HEK293 (cell line): ENCODE results near the gene LAMB4.

ENCODE experiments used
- BCL11B ChIP-seq: fragments of 450-650 bp; formaldehyde crosslinking; IDR thresholded peaks from 2 replicates; pipeline ENCODE4 v1.5.1; 2016; ENCODE audit warnings: low read depth, missing biosample characterization, missing genetic modification characterization
- GFI1B ChIP-seq: fragments of 450-650 bp; formaldehyde crosslinking; IDR thresholded peaks from 2 replicates; pipeline ENCODE4 v1.5.1; 2016; ENCODE audit warnings: missing biosample characterization, missing genetic modification characterization
- HOXD13 ChIP-seq: sonication (generic); formaldehyde crosslinking; IDR thresholded peaks from 2 replicates; pipeline ENCODE4 v1.8.0; 2022; ENCODE audit warnings: missing genetic modification reagents, borderline replicate concordance
- KLF10 ChIP-seq: fragments of 450-650 bp; IDR thresholded peaks from 2 replicates; pipeline ENCODE4 v1.5.1; 2018; ENCODE audit warnings: missing biosample characterization, mild to moderate bottlenecking, missing genetic modification characterization
- KLF9 ChIP-seq: fragments of 450-650 bp; formaldehyde crosslinking; IDR thresholded peaks from 2 replicates; pipeline ENCODE4 v1.5.1; 2016; ENCODE audit warnings: missing biosample characterization, missing genetic modification characterization, low read depth
- PRDM4 ChIP-seq: fragments of 450-650 bp; formaldehyde crosslinking; IDR thresholded peaks from 2 replicates; pipeline ENCODE4 v1.5.1; 2017; ENCODE audit warnings: missing biosample characterization, missing genetic modification characterization
- SP2 ChIP-seq: fragments of 450-650 bp; formaldehyde crosslinking; IDR thresholded peaks from 2 replicates; pipeline ENCODE4 v1.5.1; 2016; ENCODE audit warnings: missing biosample characterization, missing genetic modification characterization
- ZBTB10 ChIP-seq: fragments of 450-650 bp; formaldehyde crosslinking; IDR thresholded peaks from 2 replicates; pipeline ENCODE4 v1.5.1; 2016; ENCODE audit warnings: missing biosample characterization, missing genetic modification characterization
- ZBTB17 ChIP-seq: fragments of 450-650 bp; formaldehyde crosslinking; IDR thresholded peaks from 2 replicates; pipeline ENCODE4 v1.5.1; 2016; ENCODE audit warnings: missing biosample characterization, missing genetic modification characterization
- ZFP3 ChIP-seq: fragments of 450-650 bp; formaldehyde crosslinking; IDR thresholded peaks from 2 replicates; pipeline ENCODE4 v1.5.1; 2016; ENCODE audit warnings: low read depth, missing biosample characterization, missing genetic modification characterization
- ZNF140 ChIP-seq: fragments of 450-650 bp; formaldehyde crosslinking; IDR thresholded peaks from 2 replicates; pipeline ENCODE4 v1.5.1; 2016; ENCODE audit warnings: missing biosample characterization, missing genetic modification characterization
- ZNF169 ChIP-seq: fragments of 450-650 bp; formaldehyde crosslinking; IDR thresholded peaks from 2 replicates; pipeline ENCODE4 v1.5.1; 2016; ENCODE audit warnings: missing biosample characterization, missing genetic modification characterization
- ZNF2 ChIP-seq: fragments of 450-650 bp; formaldehyde crosslinking; IDR thresholded peaks from 2 replicates; pipeline ENCODE4 v1.5.1; 2016; ENCODE audit warnings: missing biosample characterization, missing genetic modification characterization
- ZNF214 ChIP-seq: fragments of 450-650 bp; formaldehyde crosslinking; IDR thresholded peaks from 2 replicates; pipeline ENCODE4 v1.5.1; 2017; ENCODE audit warnings: missing biosample characterization, mild to moderate bottlenecking, missing genetic modification characterization, borderline replicate concordance
- ZNF26 ChIP-seq: fragments of 450-650 bp; formaldehyde crosslinking; IDR thresholded peaks from 2 replicates; pipeline ENCODE4 v1.5.1; 2016; ENCODE audit warnings: missing biosample characterization, missing genetic modification characterization
- ZNF280D ChIP-seq: fragments of 450-650 bp; formaldehyde crosslinking; IDR thresholded peaks from 2 replicates; pipeline ENCODE4 v1.5.1; 2016; ENCODE audit warnings: missing biosample characterization, missing genetic modification characterization
- ZNF362 ChIP-seq: fragments of 450-650 bp; formaldehyde crosslinking; IDR thresholded peaks from 2 replicates; pipeline ENCODE4 v1.5.1; 2016; ENCODE audit warnings: missing biosample characterization, missing genetic modification characterization
- ZNF366 ChIP-seq: fragments of 450-650 bp; formaldehyde crosslinking; conservative IDR thresholded peaks from 2 replicates; pipeline ENCODE4 v1.5.1; 2016; ENCODE audit warnings: missing biosample characterization, missing genetic modification characterization
- ZNF394 ChIP-seq: fragments of 450-650 bp; formaldehyde crosslinking; IDR thresholded peaks from 2 replicates; pipeline ENCODE4 v1.5.1; 2016; ENCODE audit warnings: missing biosample characterization, missing genetic modification characterization, mild to moderate bottlenecking, moderate library complexity, borderline replicate concordance
- ZNF398 ChIP-seq: fragments of 450-650 bp; formaldehyde crosslinking; IDR thresholded peaks from 2 replicates; pipeline ENCODE4 v1.5.1; 2017; ENCODE audit warnings: missing biosample characterization, missing genetic modification characterization
- ZNF501 ChIP-seq: fragments of 450-650 bp; formaldehyde crosslinking; IDR thresholded peaks from 2 replicates; pipeline ENCODE4 v1.5.1; 2016; ENCODE audit warnings: missing biosample characterization, missing genetic modification characterization
- ZNF544 ChIP-seq: fragments of 450-650 bp; formaldehyde crosslinking; IDR thresholded peaks from 2 replicates; pipeline ENCODE4 v1.5.0; 2017; ENCODE audit warnings: missing biosample characterization, missing genetic modification characterization
- ZNF791 ChIP-seq: fragments of 450-650 bp; formaldehyde crosslinking; IDR thresholded peaks from 2 replicates; pipeline ENCODE4 v1.5.1; 2016; ENCODE audit warnings: missing biosample characterization, missing genetic modification characterization
- ZSCAN5A ChIP-seq: fragments of 450-650 bp; formaldehyde crosslinking; IDR thresholded peaks from 2 replicates; pipeline ENCODE4 v1.5.1; 2016; ENCODE audit warnings: missing biosample characterization, missing genetic modification characterization

Gene LAMB4

GRCh38 chr7:108014747-108015682, 115.1 kb downstream of the LAMB4 start (continued):
- TF ChIP-seq ZNF280D (tag by site-specific recombination): no peak
- no peak for TF ChIP-seq BCL11B (tag by site-specific recombination)
- no peak for TF ChIP-seq HOXD13
- no peak for TF ChIP-seq ZNF398 (tag by site-specific recombination)
- TF ChIP-seq ZBTB10 (tag by site-specific recombination): no peak
- no peak for TF ChIP-seq KLF9
- 0 out of 2 replicates have a peak, but pooled peaks have one; percentile 27 for TF ChIP-seq KLF10 (tag by site-specific recombination)
- no peak for TF ChIP-seq SP2
- 0 out of 2 replicates have a peak, but pooled peaks have one; percentile 15 for TF ChIP-seq PRDM4
- no peak for TF ChIP-seq ZFP3 (tag by site-specific recombination)
- TF ChIP-seq ZNF366 (tag by site-specific recombination): peak; percentile 65
- TF ChIP-seq ZSCAN5A: no peak
- no peak for TF ChIP-seq ZNF544 (tag by site-specific recombination)
- no peak for TF ChIP-seq ZNF169 (tag by site-specific recombination)
- no peak for TF ChIP-seq ZNF26
- TF ChIP-seq ZNF362: no peak
- TF ChIP-seq ZNF501 (tag by site-specific recombination): no peak
- no peak for TF ChIP-seq ZNF140 (tag by site-specific recombination)
- TF ChIP-seq ZBTB17 (tag by site-specific recombination): no peak
- TF ChIP-seq GFI1B (tag by site-specific recombination): peak; percentile 81
- no peak for TF ChIP-seq ZNF214
- TF ChIP-seq ZNF394: peak; percentile 79; the same call in 1 of the 2 replicates
- no peak for TF ChIP-seq ZNF2 (tag by site-specific recombination)
- no peak for TF ChIP-seq ZNF791 (tag by site-specific recombination)
